Measurements from ENCODE around the gene CELA3A.
"Not testable (repeated sequence)": the region's sequence is repeated elsewhere in the genome, so short reads cannot be mapped to it uniquely, and the experiment has no call there.

Gene CELA3A

DNA sequence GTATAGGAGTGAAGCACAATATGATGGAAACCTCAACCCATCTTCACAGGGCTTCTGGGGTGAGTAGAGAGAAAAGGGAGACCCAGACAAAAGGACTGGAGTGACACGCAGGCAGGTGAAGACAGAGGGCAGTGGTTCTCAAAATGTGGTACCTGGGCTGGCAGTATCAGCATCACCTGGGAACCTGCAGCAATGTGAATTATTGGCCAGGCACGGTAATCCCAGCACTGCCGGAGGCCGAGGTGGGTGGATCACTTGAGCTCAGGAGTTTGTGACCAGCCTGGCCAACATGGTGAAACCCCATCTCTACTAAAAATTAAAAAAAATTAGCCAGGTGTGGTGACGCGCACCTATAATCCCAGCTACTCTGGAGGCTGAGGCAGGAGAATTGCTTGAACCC is 19.3 kb upstream of the CELA3A start:
- DNase-seq: not testable (repeated sequence)

DNA sequence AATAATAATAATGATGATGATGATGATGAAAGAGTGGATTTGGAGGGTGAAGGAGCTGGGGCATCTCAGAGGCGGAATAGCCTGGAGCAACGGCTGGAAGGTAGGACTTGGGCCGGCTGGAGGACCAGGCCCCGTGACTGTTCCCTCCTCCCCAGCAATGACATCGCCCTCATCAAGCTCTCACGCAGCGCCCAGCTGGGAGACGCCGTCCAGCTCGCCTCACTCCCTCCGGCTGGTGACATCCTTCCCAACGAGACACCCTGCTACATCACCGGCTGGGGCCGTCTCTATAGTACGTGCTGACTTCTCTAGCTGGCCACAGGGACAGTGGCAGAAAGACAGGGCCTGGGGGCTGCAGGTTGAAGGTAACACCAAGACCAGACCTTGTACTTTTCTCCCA is 17.9 kb upstream of the CELA3A start:
- DNase-seq: not testable (repeated sequence)

DNA sequence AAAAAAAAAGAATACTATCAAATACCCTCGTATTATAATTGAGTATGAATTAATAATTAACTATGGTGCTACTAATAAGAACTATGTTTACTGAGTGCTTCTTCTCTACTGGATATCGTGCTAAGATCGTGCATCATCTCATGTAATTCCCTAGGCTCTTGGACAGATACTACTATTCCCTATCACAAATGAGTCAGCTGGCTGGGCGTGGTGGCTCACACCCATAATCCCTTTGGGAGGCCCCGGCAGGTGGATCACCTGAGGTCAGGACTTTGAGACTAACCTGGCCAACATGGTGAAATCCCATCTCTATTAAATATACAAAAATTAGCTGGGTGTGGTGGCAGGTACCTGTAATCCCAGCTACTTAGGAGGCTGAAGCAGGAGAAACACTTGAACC is 15.6 kb upstream of the CELA3A start:
- DNase-seq: not testable (repeated sequence)

DNA sequence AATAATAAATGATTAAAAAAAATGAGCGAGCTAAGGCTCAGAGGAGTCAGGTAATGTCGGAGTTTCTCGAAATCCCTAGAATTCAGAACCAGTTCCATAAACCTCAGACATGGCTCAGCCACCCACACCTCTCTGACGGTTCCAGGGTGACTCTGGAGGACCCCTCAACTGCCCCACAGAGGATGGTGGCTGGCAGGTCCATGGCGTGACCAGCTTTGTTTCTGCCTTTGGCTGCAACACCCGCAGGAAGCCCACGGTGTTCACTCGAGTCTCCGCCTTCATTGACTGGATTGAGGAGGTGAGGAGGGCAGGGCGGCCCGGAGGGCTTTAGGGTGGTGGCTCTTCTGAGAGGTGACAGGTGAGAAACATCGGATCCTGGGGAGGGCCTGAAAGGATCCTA is 15.1 kb upstream of the CELA3A start:
- DNase-seq: not testable (repeated sequence)

DNA sequence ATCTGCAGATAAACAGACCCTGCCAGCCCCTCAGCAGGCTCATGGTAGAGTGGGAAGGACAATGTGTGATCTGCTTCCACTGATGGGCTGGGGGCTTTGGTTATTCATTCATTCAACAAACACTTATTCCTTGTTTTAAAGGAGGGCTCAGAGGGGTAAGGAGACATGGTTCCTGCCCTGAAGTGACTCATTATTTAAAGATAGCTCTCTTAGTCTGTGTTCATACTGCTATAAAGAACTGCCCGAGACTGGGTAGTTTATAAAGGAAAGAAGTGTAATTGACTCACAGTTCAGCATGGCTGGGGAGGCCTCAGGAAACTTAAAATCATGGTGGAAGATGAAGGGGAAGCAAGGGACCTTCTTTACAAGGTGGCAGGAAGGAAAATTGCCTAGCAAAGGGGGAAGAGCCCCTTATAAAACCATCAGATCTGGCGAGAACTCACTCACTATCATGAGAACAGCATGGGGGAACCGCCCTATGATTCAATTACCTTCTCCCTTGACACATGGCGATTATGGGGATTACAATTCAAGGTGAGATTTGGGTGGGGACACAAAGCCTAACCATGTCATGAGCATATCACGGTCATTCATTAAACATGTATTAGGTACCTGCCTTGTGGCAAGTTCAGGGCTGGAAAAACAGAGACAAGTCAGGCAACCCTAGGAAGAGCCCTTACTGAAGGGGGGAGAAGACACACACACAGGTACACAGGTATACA is 11.6 kb upstream of the CELA3A start:
- DNase-seq: not testable (repeated sequence)

DNA sequence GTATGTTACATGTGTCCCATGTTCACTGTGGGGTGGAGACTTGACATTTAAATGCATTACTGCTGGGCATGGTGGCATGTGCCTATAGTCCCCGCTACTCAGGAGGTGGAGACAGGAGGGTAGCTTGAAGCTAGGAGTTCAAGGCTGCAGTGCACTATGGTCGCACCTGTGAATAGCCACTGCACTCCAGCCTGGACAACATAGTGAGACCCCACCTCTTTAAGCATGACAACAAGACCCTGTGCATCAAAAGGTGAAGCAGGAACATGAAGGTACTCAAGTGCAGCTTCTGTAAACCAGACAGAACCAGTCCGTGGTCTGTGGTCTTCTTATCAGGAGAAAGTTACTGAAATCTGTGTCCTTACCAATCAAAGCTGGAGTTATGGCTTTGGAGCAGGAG is 9.3 kb upstream of the CELA3A start:
- not testable (repeated sequence) for DNase-seq

DNA sequence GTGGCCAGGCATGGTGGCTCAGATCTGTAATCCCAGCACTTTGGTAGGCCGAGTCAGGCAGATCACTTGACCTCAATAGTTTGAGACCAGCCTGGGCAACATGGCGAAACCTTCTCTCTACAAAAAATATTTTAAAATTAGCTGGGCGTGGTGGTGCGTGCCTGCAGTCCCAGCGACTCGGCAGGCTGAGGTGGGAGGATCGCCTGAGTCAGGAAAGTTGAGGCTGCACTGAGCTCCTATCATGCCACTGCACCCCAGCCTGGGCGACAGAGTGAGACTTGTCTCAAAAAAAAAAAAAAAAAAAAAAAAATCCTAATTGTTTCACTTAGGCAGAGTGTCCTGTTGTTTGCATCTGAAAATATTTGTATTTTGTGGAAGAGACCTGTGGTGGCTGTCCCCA is 6.7 kb upstream of the CELA3A start:
- not testable (repeated sequence) for DNase-seq

DNA sequence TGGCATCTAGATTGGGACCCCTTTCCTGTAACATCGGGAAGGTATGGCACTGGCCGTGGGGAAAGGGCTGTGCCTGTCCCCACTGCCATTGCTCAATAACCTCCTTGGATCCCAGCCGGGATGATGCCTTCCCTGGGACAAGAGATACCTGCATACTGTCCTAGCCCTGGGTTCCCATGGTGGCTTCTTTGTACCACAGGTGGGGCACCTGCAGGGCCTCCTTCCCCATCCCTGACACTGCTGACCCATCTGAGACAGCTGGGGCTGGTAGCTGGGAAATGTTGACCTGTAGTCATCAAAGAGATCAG is 4.8 kb upstream of the CELA3A start:
- not testable (repeated sequence) for DNase-seq

DNA sequence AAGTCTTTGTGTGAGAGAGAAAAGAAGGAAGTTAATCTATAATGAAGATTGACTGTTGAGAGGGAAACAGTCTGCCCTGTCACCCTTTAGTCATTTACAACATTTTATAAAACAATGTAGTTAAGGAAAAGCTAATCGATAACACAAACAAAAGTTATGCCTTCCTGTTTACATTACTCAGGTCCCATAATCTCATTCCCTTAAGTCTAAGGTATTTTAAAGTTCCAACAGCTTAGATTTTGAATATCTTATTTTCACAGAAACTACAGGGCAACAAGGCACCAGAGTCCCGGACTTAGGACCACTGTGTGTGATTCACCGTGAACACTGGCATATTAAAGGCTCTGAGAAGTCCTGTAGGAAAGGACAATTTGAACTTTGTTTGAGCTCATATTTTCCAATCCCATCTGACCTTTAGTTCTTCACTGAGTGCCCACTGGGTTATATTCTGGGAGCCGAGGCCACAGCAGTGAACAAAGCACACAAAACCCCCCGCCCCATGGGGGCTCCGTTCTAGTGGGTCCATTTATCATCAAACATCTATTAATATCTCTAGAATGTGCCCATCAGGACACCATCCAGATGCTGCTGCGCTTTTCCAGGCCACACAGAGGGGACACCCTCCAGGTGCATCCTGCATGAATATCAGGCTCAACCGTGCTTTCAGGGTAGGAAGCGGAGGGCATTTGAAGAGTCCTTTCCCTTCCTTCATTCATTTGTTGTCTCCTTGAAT is 3.4 kb upstream of the CELA3A start:
- DNase-seq: not testable (repeated sequence)

DNA sequence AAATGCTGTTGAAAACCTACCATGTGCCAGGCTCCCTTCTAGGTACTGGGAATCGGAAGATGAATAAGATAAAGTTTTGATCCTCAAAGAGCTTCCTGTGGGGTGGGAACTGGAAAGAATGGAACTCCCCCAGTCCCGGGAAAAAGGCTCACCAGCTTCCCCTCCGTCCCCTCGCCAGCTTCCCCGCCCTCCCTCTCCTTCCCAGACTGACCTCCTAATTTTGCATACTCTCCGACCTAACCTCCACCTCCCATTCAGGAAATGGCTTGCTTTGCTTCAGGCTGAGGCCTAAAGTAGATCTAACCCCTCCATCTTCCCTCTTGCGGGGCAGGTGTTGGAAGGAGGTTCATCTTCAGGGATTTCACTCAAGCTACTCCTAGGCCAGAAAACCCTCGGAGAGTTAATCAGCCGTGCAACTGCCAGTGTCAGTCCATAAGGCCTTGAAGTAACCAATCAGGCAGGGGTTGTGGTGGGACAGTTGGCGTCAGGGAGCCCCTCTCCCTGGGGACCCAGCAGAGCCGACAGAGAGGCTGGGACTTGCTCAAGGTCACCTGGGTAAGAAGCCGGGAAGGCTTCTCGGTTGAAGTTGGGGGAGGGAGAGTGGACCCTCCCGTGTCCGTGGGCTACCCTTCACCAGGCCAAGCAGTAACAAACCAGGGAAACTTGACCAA is 2.7 kb upstream of the CELA3A start:
- not testable (repeated sequence) for DNase-seq

DNA sequence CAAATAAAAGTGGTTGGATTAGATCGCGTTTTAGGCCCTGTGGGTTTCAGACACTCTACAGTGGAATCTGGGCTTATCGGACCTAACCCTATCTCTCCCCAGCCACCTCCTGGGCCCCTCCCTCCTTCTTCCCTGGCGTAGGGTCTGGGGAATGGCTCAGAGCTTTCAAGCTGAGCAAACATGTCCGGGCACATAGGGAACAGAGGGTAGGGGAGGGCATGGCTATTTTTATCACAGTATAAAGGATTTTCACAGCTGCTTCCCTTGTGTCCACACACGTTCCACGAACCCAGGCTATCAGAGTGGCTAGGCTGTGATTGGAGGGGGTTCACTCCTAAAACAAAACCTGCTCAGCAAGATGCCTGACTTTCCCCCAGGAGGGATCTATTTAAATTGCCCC is 1.8 kb upstream of the CELA3A start:
- DNase-seq: not testable (repeated sequence)

DNA sequence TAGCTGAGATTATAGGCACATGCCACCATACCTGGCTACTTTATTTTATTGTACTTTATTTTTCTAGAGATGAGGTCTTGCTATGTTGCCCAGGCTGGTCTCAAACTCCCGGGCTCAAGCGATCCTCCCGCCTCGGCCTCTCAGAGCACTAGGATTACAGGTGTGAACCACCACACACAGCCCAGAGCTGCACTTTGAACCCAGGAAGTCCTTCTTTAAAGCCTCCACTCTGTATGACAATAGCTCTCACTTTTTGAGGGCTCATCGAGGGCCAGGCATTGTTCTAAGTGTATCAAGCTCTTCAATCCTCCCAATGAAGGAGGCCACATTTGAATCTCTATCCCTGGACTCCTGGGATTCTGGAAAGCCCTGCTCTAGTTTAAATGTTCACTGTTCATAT is 1.0 kb downstream of the CELA3A start:
- DNase-seq: not testable (repeated sequence)

DNA sequence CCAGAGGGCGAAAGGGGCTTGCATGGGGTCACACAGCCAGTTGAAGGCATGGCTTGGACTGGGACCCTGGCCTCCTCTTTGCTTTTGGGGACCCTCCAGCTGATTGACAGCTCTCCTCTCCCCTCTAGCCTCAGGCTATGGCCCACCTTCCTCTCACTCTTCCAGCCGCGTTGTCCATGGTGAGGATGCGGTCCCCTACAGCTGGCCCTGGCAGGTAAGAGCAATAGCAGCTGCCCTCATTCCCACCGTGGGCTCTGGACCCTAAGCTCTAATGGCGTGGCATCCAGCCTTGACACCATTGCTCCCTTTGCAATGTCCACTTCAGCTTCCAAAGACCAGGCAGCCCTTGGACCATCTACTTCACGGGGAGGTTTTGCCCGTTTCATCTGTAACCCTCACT is 1.4 kb downstream of the CELA3A start:
- DNase-seq: not testable (repeated sequence)

DNA sequence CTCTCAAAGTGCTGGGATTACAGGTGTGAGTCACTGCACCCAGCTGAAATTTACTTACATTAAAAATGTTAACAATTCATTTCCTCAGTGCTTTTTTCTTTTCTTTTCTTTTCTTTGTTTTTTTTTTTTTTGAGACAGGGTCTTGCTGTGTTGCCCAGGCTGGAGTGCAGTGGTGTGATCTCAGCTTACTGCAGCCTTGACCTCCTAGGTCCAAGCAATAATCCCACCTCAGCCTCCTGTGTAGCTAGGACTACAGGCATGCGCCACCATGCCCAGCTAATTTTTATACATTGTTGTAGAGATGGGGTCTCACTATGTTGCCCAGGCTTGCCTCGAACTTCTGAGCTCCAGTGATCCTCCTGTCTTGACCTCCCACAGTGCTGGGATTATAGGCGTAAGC is 2.5 kb downstream of the CELA3A start:
- not testable (repeated sequence) for DNase-seq

DNA sequence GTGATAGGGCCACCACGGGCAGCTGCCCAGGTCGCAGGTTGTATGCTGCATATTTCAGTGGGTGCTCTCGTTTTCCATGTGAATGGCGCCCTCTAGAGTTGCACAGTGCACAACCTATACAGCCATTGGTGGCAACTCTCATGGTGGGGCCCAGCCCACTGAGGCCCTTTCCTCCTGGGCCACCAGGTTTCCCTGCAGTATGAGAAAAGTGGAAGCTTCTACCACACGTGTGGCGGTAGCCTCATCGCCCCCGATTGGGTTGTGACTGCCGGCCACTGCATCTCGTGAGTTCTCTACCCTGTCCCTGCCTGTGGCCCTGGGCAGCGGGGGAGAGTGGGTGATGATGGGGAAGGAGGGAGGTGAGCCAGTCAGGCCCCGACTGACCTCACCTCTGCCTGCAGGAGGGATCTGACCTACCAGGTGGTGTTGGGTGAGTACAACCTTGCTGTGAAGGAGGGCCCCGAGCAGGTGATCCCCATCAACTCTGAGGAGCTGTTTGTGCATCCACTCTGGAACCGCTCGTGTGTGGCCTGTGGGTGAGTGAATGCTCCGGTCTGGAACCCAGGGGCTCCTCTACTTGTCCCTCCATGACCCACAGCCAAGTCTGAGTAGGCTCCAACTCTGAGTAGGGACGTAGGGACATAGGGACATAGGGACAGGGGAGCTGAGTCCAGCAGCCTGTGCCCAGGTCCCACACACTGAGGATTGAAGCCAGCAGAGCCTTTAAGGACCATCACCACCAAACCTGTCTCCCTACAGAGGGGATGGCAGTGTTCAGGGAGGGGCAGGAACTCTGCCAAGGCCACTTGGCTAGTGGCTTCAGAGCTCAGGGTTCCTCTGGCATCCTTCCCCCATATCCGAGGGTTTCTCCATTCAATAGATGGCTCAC is 4.0 kb downstream of the CELA3A start:
- DNase-seq: not testable (repeated sequence)

DNA sequence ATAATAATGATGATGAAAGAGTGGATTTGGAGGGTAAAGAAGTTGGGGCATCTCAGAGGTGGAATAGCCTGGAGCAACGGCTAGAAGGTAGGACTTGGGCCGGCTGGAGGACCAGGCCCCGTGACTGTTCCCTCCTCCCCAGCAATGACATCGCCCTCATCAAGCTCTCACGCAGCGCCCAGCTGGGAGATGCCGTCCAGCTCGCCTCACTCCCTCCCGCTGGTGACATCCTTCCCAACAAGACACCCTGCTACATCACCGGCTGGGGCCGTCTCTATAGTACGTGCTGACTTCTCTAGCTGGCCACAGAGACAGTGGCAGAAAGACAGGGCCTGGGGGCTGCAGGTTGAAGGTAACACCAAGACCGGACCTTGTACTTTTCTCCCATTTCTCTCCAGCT is 5.3 kb downstream of the CELA3A start:
- DNase-seq: not testable (repeated sequence)

DNA sequence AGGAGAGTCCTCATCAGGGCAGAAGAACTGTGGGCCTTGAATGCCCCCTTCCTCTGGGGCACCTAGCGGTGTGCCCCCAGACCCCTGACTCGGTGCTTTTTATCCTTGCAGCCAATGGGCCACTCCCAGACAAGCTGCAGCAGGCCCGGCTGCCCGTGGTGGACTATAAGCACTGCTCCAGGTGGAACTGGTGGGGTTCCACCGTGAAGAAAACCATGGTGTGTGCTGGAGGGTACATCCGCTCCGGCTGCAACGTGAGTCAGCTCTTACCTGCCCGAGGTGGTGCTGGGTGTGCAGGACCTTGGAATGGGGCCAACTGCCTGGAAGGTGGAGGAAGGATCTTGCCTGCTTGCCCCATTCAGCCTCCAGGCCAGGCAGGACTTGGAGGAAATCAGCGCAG is 5.8 kb downstream of the CELA3A start:
- DNase-seq: not testable (repeated sequence)

DNA sequence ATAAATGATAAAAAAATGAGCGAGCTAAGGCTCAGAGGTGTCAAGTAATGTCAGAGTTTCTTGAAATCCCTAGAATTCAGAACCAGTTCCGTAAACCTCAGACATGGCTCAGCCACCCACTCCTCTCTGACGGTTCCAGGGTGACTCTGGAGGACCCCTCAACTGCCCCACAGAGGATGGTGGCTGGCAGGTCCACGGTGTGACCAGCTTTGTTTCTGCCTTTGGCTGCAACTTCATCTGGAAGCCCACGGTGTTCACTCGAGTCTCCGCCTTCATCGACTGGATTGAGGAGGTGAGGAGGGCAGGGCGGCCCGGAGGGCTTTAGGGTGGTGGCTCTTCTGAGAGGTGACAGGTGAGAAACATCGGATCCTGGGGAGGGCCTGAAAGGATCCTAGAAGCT is 8.1 kb downstream of the CELA3A start:
- DNase-seq: not testable (repeated sequence)

DNA sequence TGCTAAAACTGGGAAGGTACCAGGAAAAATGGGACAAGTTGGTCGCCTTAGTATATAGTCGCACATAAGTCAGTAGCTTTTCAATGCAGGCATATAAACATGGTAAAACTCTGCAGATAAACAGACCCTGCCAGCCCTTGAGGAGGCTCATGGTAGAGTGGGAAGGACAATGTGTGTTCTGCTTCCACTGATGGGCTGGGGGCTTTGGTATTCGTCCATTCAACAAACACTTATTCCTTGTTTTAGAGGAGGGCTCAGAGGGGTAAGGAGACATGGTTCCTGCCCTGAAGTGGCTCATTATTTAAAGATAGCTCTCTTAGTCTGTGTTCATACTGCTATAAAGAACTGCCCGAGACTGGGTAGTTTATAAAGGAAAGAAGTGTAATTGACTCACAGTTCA is 11.3 kb downstream of the CELA3A start:
- DNase-seq: not testable (repeated sequence)

DNA sequence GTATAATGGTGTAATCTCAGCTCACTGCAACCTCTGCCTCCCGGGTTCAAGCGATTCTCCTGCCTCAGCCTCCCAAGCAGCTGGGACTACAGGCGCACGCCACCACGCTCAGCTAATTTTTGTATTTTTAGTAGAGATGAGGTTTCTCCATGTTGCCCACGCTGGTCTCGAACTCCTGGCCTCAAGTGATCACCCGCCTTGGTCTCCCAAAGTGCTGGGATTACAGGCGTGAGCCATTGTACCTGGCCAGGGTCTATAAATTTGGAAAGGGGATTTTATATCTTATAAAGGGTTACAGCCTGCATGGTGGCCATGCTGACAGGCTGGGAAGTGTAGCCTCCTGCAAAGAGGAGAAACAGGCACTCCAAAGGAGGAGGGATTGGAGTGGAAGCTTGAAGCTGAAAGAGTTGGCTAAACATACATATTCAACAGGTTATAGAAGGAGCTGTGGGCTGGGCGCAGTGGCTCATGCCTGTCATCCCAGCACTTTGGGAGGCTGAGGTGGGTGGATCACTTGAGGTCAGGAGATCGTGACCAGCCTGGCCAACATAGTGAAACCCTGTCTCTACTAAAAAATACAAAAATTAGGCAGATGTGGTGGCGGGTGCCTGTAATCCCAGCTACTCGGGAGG is 13.2 kb downstream of the CELA3A start:
- not testable (repeated sequence) for DNase-seq

DNA sequence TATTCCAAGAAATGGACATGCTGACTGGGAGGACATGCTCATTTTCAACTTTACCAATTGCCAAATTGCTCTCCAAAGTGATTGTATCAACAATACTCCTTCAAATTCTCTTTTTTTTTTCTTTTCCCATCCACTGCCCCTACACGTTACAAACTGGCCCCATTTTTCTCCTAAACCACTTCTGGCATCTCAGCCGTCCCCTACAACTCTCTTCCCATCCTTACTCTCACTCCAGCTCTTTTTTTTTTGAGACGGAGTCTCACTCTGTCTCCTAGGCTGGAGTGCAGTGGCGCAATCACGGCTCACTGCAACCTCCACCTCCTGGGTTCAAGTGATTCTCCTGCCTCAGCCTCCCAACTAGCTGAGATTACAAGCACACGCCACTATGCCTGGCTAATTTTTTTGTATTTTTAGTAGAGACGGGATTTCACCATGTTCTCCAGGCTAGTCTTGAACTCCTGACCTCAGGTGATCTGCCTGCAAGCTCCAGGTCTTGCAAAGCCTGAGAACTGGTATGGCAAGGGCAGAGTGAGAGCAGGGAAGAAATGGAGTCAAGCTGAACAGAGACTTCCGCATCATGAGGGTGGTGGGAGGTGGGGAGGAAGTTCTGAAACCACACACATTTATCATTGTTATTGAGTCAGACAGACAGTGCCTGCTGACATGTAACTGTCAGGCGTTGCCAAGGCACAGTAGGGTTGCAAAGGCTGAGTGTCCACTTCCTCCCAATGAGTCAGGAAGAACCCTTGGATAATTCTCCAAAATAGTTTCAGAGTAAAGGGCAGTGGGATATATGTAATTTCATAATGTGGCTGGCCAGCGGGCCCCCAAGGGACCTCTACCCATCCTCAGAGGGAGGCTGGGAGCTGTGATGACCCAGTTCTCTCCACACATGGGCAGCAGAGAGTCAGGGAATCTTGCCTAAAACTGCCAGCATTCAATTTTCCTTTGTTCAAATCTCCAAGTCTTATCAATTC is 17.4 kb downstream of the CELA3A start:
- peak; percentile 71 for DNase-seq

All from stimulated activated naive CD4-positive, alpha-beta T cell treated with Interleukin-2 at 50 U/mL for 16 hours (primary cell).